ENCODE results near the gene ENPP1.

Gene ENPP1

GRCh38 chr6:131764350-131764749 is 43.5 kb upstream of the ENPP1 start:
- ChIA-PET CTCF (no interaction called here), POLR2A (no interaction called here)
- TF ChIP-seq CTCF (IDR thresholded peaks at IDR 0.05; ENCODE audit: control extremely low read depth, extremely low read depth, low read depth, missing control alignments) = no peak
- DNase-seq (ENCODE audit: extremely low spot score) = no peak

GRCh38 chr6:131765081-131765803 is 42.6 kb upstream of the ENPP1 start:
- no peak for TF ChIP-seq CTCF (IDR thresholded peaks at IDR 0.05; ENCODE audit: control extremely low read depth, extremely low read depth, low read depth, missing control alignments)
- CTCF ChIA-PET = no interaction called here

GRCh38 chr6:131765804-131766135 is 42.0 kb upstream of the ENPP1 start:
- no peak for TF ChIP-seq CTCF (IDR thresholded peaks at IDR 0.05; ENCODE audit: control extremely low read depth, extremely low read depth, low read depth, missing control alignments)
- POLR2A ChIA-PET = no interaction called here
- CTCF ChIA-PET = no interaction called here
- DNase-seq (ENCODE audit: extremely low spot score) = no peak

More at GRCh38 chr6:131765081-131765803, 42.6 kb upstream of the ENPP1 start:
- POLR2A ChIA-PET = no interaction called here
- DNase-seq (ENCODE audit: extremely low spot score) = no peak

GRCh38 chr6:131766631-131767030 is 41.2 kb upstream of the ENPP1 start:
- no peak for TF ChIP-seq CTCF (IDR thresholded peaks at IDR 0.05; ENCODE audit: control extremely low read depth, extremely low read depth, low read depth, missing control alignments)
- ChIA-PET CTCF (no interaction called here), POLR2A (no interaction called here)
- DNase-seq (ENCODE audit: extremely low spot score) = no peak

- DNase-seq (ENCODE audit: extremely low spot score) = no peak
- ChIA-PET CTCF (interaction anchor here (0.7 kb wide), 1 partner anchor 141 kb away, joined by 3 read pairs; no protein-coding TSS in a partner anchor), POLR2A (no interaction called here)
- no peak for TF ChIP-seq CTCF (IDR thresholded peaks at IDR 0.05; ENCODE audit: control extremely low read depth, extremely low read depth, low read depth, missing control alignments)
Measured at GRCh38 chr6:131768964-131769363, 38.9 kb upstream of the ENPP1 start.

- ChIA-PET CTCF (no interaction called here), POLR2A (no interaction called here)
- no peak for DNase-seq (ENCODE audit: extremely low spot score)
- TF ChIP-seq CTCF (IDR thresholded peaks at IDR 0.05; ENCODE audit: control extremely low read depth, extremely low read depth, low read depth, missing control alignments) = no peak
Measured at GRCh38 chr6:131769385-131770141, 38.3 kb upstream of the ENPP1 start.

Measured in GM10248 (cell line).